ENCODE data around the gene RTF1. TPM values are rescaled to one million over a fixed set of nuclear protein-coding genes. Genes with fewer than 3 reads are reported as not detected.

RTF1 gene
- total RNA-seq, 1 experiment from 2014 or later, result 49.5 TPM

DNA sequence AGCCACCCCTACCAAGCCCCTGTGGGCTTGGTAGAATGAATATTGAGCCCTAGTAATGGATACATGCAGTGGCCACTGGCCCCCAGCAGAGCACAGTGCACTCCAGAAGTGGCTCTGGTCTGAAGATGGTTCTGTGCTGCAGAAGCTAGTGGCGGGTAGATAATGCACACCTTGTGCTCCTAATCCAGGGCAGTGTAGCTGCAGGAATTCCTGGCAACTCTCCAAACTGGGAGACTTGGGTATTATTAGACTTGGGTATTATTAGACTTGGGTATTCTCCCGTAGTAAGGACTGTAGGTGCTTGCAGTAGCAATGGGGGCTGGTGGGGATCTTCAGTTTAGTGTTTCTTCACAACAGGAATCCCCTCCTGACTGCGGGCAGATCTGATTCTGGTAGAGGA, 49.5 kb upstream of the RTF1 start:
- Mint-ChIP-seq H3K4me3 (no peak overlapping the region), H3K36me3 (ENCODE audit: insufficient read depth in 1 of 3, low read depth in 3 of 3) (peaks cover 51 to 86% (median 80%) of the 10 kb centered on the region in 3 experiments), H3K4me1 (no peaks in the 10 kb centered on the region), H3K27ac (no peak overlapping the region), H3K27me3 (ENCODE audit: low read depth) (no peaks in the 10 kb centered on the region), H3K9me3 (no peaks in the 10 kb centered on the region)
- no peaks in the 10 kb centered on the region for H3K23me2 ChIP-seq (ENCODE audit: insufficient read length, low read depth, low read length, poor library complexity, severe bottlenecking)
- TF ChIP-seq, protein P1, sequence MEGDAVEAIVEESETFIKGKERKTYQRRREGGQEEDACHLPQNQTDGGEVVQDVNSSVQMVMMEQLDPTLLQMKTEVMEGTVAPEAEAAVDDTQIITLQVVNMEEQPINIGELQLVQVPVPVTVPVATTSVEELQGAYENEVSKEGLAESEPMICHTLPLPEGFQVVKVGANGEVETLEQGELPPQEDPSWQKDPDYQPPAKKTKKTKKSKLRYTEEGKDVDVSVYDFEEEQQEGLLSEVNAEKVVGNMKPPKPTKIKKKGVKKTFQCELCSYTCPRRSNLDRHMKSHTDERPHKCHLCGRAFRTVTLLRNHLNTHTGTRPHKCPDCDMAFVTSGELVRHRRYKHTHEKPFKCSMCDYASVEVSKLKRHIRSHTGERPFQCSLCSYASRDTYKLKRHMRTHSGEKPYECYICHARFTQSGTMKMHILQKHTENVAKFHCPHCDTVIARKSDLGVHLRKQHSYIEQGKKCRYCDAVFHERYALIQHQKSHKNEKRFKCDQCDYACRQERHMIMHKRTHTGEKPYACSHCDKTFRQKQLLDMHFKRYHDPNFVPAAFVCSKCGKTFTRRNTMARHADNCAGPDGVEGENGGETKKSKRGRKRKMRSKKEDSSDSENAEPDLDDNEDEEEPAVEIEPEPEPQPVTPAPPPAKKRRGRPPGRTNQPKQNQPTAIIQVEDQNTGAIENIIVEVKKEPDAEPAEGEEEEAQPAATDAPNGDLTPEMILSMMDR (conservative IDR thresholded peaks at IDR 0.05), result no peak
- H2AFZ ChIP-seq (ENCODE audit: low read length), result no peak overlapping the region
- H3T11ph ChIP-seq (ENCODE audit: low read length), result no peak overlapping the region
- H3K27ac ChIP-seq (ENCODE audit: insufficient read length, low read depth, low read length), result no peak overlapping the region
- H3K79me2 ChIP-seq (ENCODE audit: insufficient read depth, low read length), result no peaks in the 10 kb centered on the region
- H3K4ac ChIP-seq (ENCODE audit: low read depth, low read length), result no peak overlapping the region
- H2BK120ac ChIP-seq (ENCODE audit: low read depth, low read length, poor library complexity, severe bottlenecking), result no peak overlapping the region
- no peak overlapping the region for H3K4me2 ChIP-seq (ENCODE audit: insufficient read depth, insufficient read length, low read length)
- no peak overlapping the region for H4K8ac ChIP-seq (replicated peaks; ENCODE audit: insufficient read length, low read depth, low read length)
- H4K20me1 ChIP-seq (ENCODE audit: control insufficient read depth, insufficient read depth, insufficient read length), result no peaks in the 10 kb centered on the region
- H3K56ac ChIP-seq (ENCODE audit: insufficient read length, low read depth, low read length), result no peak overlapping the region
- no peak overlapping the region for H3K9ac ChIP-seq (ENCODE audit: extremely low read depth, insufficient read length, low read length)
- no peak overlapping the region for H4K91ac ChIP-seq (ENCODE audit: insufficient read length, low read depth, low read length)
- H3K23ac ChIP-seq (ENCODE audit: insufficient read length, low read depth, low read length), result no peak overlapping the region
- no peak overlapping the region for H3K18ac ChIP-seq (ENCODE audit: insufficient read length, low read depth, low read length)
- H3K79me1 ChIP-seq (ENCODE audit: insufficient read depth, low read depth, low read length, poor library complexity, severe bottlenecking), result no peaks in the 10 kb centered on the region
- WGBS (ENCODE audit: extremely low coverage, insufficient read length, low lambda C conversion rate), result no CpG with 5 or more reads among the region's 3 CpGs
- H2AK5ac ChIP-seq (ENCODE audit: insufficient read length, low read length), result no peak overlapping the region
- H2BK15ac ChIP-seq (ENCODE audit: low read depth, low read length), result no peak overlapping the region
- H3K4me1 ChIP-seq (ENCODE audit: insufficient read depth, low read length), result no peaks in the 10 kb centered on the region
- no peak overlapping the region for H2BK12ac ChIP-seq (ENCODE audit: insufficient read length, low read depth, low read length)
- no peak overlapping the region for H3K14ac ChIP-seq (ENCODE audit: insufficient read depth, low read length)
- no peaks in the 10 kb centered on the region for H3K27me3 ChIP-seq (ENCODE audit: insufficient read depth, low read length)
- no peak overlapping the region for H2BK20ac ChIP-seq (ENCODE audit: low read depth, low read length, poor library complexity, severe bottlenecking)
- no peaks in the 10 kb centered on the region for H3K9me3 ChIP-seq (ENCODE audit: control insufficient read depth, low read depth, low read length)
- no peak overlapping the region for H2BK5ac ChIP-seq (ENCODE audit: insufficient read length, low read length)
- no peak overlapping the region for H4K5ac ChIP-seq (ENCODE audit: insufficient read length, low read depth, low read length)
- no peak for DNase-seq
